GM12878 (cell line): ENCODE measurements around the gene F2RL3. TPM values are rescaled to one million over a fixed set of nuclear protein-coding genes. Genes with fewer than 3 reads are reported as not detected.
A peak's percentile ranks its signal among the peaks of the same experiment; 100 is the strongest.

Experiments
- ATAC-seq: fragments of 200-7000 bp; cut with Tn5 transposase; 3 replicates; pipeline ENCODE4 v1.9.1; 2020; ENCODE audit warnings: mild to moderate bottlenecking, moderate library complexity
- BruUV-seq: library from RNA; stranded (reverse); fragments of 400-500 nt; replicated peaks from 2 replicates; lab custom pipeline; 2021; lab: Mats Ljungman, UMichigan
- CTCF ChIA-PET: fragments of 300-600 bp; sonication (Branson Sonifier 250); formaldehyde crosslinking; extraction: SDS; loops from one replicate; lab custom pipeline; 2021; ENCODE audit warnings: inconsistent platforms; lab: Yijun Ruan, JAX
- POLR2A ChIA-PET: fragments of 350-600 bp; formaldehyde crosslinking; extraction: SDS; loops from one replicate; lab custom pipeline; 2021; ENCODE audit warnings: inconsistent platforms; lab: Charles Lee
- RAD21 ChIA-PET: fragments of 300-600 bp; sonication (Branson Sonifier 250); formaldehyde crosslinking; loops from one replicate; lab custom pipeline; 2023; ENCODE audit warnings: antibody characterized with exemption; ENCODE audit not compliant: unreplicated experiment; lab: Charles Lee
- SMC1A ChIA-PET: fragments of 300-600 bp; sonication (Branson Sonifier 250); formaldehyde crosslinking; loops from one replicate; lab custom pipeline; 2023; ENCODE audit not compliant: unreplicated experiment, uncharacterized antibody; lab: Charles Lee
- DNase-seq: peaks from one replicate; pipeline ENCODE4 v3.0.0-alpha.2; 2011; ENCODE audit warnings: low read depth, low spot score
- FAIRE-seq: peaks from 3 replicates; lab custom pipeline; 2011; peaks lifted over from hg19 to GRCh38; lab: Jason Lieb, UNC
- H2AFZ ChIP-seq: 2 replicates; pipeline ENCODE4 v1.6.0; 2011; ENCODE audit warnings: low read depth, low read length, control low read depth; ENCODE audit not compliant: control insufficient read depth
- H3K27ac ChIP-seq: 2 replicates; pipeline ENCODE4 v1.5.1; 2011; ENCODE audit warnings: control low read depth; ENCODE audit not compliant: control insufficient read depth, insufficient read depth
- H3K27me3 ChIP-seq, 2 experiments: replicated peaks in 1 of 2; 2 replicates each; pipeline versions ENCODE4 v1.6.0 to v1.6.1; 2011; ENCODE audit warnings: low read length in 1 of 2; ENCODE audit not compliant: control insufficient read depth in 2 of 2, insufficient read depth in 2 of 2
- H3K36me3 ChIP-seq, 2 experiments: 2 replicates each; pipeline ENCODE4 v1.5.1; 2011; ENCODE audit warnings: low read length in 1 of 2; ENCODE audit not compliant: control insufficient read depth in 2 of 2, insufficient read depth in 2 of 2
- H3K4me1 ChIP-seq: 2 replicates; pipeline ENCODE4 v1.6.1; 2011; ENCODE audit warnings: mild to moderate bottlenecking, low read length, moderate library complexity, mixed read lengths; ENCODE audit not compliant: control insufficient read depth, insufficient read depth
- H3K4me2 ChIP-seq: 2 replicates; pipeline ENCODE4 v1.6.0; 2011; ENCODE audit warnings: control low read depth; ENCODE audit not compliant: control insufficient read depth, insufficient read depth
- H3K4me3 ChIP-seq: fragments of 200-600 bp; sonication (generic); 2 replicates; pipeline ENCODE4 v1.5.1; 2016
- H3K79me2 ChIP-seq: 2 replicates; pipeline ENCODE4 v1.6.0; 2011; ENCODE audit warnings: low read length; ENCODE audit not compliant: control insufficient read depth, insufficient read depth
- H3K9ac ChIP-seq: 2 replicates; pipeline ENCODE4 v1.8.0; 2011; ENCODE audit warnings: low read length, control low read depth, mixed read lengths; ENCODE audit not compliant: control insufficient read depth, insufficient read depth
- H3K9me3 ChIP-seq: replicated peaks from 3 replicates; pipeline ENCODE4 v1.5.1; 2011; ENCODE audit warnings: mild to moderate bottlenecking, low read length; ENCODE audit not compliant: control insufficient read depth, insufficient read depth
- H4K20me1 ChIP-seq: 2 replicates; pipeline ENCODE4 v1.6.0; 2011; ENCODE audit not compliant: control insufficient read depth, insufficient read depth
- CBX5 ChIP-seq: sonication (generic); IDR thresholded peaks from 2 replicates; pipeline ENCODE4 v1.6.1; 2016; ENCODE audit warnings: low read depth, moderate library complexity, mild to moderate bottlenecking, inconsistent platforms
- DPF2 ChIP-seq: fragments of 450-650 bp; IDR thresholded peaks from 2 replicates; pipeline ENCODE4 v1.6.1; 2017; ENCODE audit warnings: mild to moderate bottlenecking
- FOXM1 ChIP-seq: IDR thresholded peaks from 2 replicates; pipeline ENCODE4 v1.6.1; 2012; ENCODE audit warnings: low read depth, mild to moderate bottlenecking, inconsistent platforms, low read length, moderate library complexity
- IKZF2 ChIP-seq, 2 experiments: fragments of 450-650 bp; IDR thresholded peaks; 2 replicates each; pipeline ENCODE4 v1.6.1; 2017; ENCODE audit warnings: mild to moderate bottlenecking in 2 of 2, moderate library complexity in 2 of 2
- JUND ChIP-seq: IDR thresholded peaks from 2 replicates; pipeline ENCODE4 v1.6.1; 2012; ENCODE audit warnings: low read depth, mild to moderate bottlenecking, low read length, improper control_type of control experiment, moderate library complexity
- KLF5 ChIP-seq: fragments of 450-650 bp; IDR thresholded peaks from 2 replicates; pipeline ENCODE4 v1.6.1; 2014; ENCODE audit warnings: mild to moderate bottlenecking; ENCODE audit not compliant: partially characterized antibody
- NFYA ChIP-seq: IDR thresholded peaks from 2 replicates; pipeline ENCODE4 v1.6.1; 2011; ENCODE audit warnings: low read depth, mild to moderate bottlenecking, low read length, improper control_type of control experiment, borderline replicate concordance
- PAX8 ChIP-seq: fragments of 450-650 bp; IDR thresholded peaks from 2 replicates; pipeline ENCODE4 v1.6.1; 2017; ENCODE audit warnings: mild to moderate bottlenecking, moderate library complexity
- RAD51 ChIP-seq: fragments of 450-650 bp; IDR thresholded peaks from 2 replicates; pipeline ENCODE4 v1.6.1; 2016; ENCODE audit warnings: moderate library complexity, mild to moderate bottlenecking, inconsistent platforms
- RB1 ChIP-seq: fragments of 450-650 bp; formaldehyde crosslinking; IDR thresholded peaks from 2 replicates; pipeline ENCODE4 v1.6.1; 2017; ENCODE audit warnings: mild to moderate bottlenecking, borderline replicate concordance
- RFX5 ChIP-seq: IDR thresholded peaks from 2 replicates; pipeline ENCODE4 v1.6.1; 2011; ENCODE audit warnings: low read depth, low read length, improper control_type of control experiment
- SMAD1 ChIP-seq: fragments of 450-650 bp; IDR thresholded peaks from 2 replicates; pipeline ENCODE4 v1.6.1; 2018; ENCODE audit warnings: mild to moderate bottlenecking, low read depth; ENCODE audit not compliant: partially characterized antibody
- TCF12 ChIP-seq: IDR thresholded peaks from 2 replicates; pipeline ENCODE4 v1.6.1; 2011; ENCODE audit warnings: low read depth, mild to moderate bottlenecking, low read length
- ZBED1 ChIP-seq: IDR thresholded peaks from 2 replicates; pipeline ENCODE4 v1.6.1; 2016; ENCODE audit warnings: borderline replicate concordance
- ZNF217 ChIP-seq: fragments of 450-650 bp; IDR thresholded peaks from 2 replicates; pipeline ENCODE4 v1.6.1; 2017; ENCODE audit warnings: antibody characterized with exemption, mild to moderate bottlenecking
- ZSCAN29 ChIP-seq: fragments of 450-650 bp; IDR thresholded peaks from 2 replicates; pipeline ENCODE4 v1.6.1; 2017; ENCODE audit warnings: mild to moderate bottlenecking, moderate library complexity
- WGBS: methylation state at CpG from one replicate; pipeline ENCODE4 v1.1.6; 2016; ENCODE audit warnings: low lambda C conversion rate; ENCODE audit not compliant: insufficient replicate concordance, insufficient coverage; ENCODE audit errors: missing lambda C conversion rate; 5-methylcytosine and 5-hydroxymethylcytosine counted together
- in situ Hi-C: fragments of 300-500 bp; cut with MboI; formaldehyde crosslinking; loops from 9 replicates; pipeline ENCODE4 v1.14.3; 2018; ENCODE audit warnings: mixed read lengths
- intact Hi-C: fragments of 100-400 bp; cut with micrococcal nuclease; formaldehyde crosslinking; loops from one replicate; pipeline ENCODE4 v1.14.2; 2022; ENCODE audit not compliant: unreplicated experiment
- polyA plus RNA-seq, 11 experiments: library from polyadenylated mRNA; depleted of rRNA in 4 of 11; unstranded in 6 of 11; stranded (reverse) in 5 of 11; fragments of >200 nt; fragmentation: Nextera tagmentation in 4 of 11; fragmentation: Illumina TruSeq in 1 of 11; extraction: Ambion mirVana in 4 of 11; extraction: Trizol in 1 of 11; gene quantifications; 1 replicate in 1 of 11; 2 replicates in 10 of 11; pipeline versions ENCODE4 v1.2.1 to v1.2.3, GENCODE V29; 2011 to 2016; ENCODE audit warnings: inconsistent platforms in 2 of 11, missing spikeins in 2 of 11, low read depth in 1 of 11
- total RNA-seq, 4 experiments: library from RNA; depleted of rRNA in 3 of 4; stranded (reverse); fragments of >200 nt in 3 of 4; fragmentation: Illumina TruSeq in 1 of 4; extraction: Trizol in 1 of 4; gene quantifications; 2 replicates each; pipeline versions ENCODE4 v1.2.1 to v1.2.3, GENCODE V29; 2013 to 2021
- TF ChIP-seq, protein P1 (sequence below): fragments of 150-350 bp; IDR thresholded peaks from 2 replicates; pipeline ENCODE4 v1.6.1; 2014; ENCODE audit warnings: mild to moderate bottlenecking, low read depth, low read length
- TF ChIP-seq, protein P2 (sequence below): IDR thresholded peaks from 2 replicates; pipeline ENCODE4 v1.6.1; 2012; ENCODE audit warnings: mild to moderate bottlenecking, low read depth, low read length
- TF ChIP-seq, protein P3 (sequence below): IDR thresholded peaks from 2 replicates; pipeline ENCODE4 v1.6.1; 2011; ENCODE audit warnings: borderline replicate concordance, low read depth, mild to moderate bottlenecking, moderate library complexity, low read length; ENCODE audit not compliant: insufficient read depth, poor library complexity, severe bottlenecking

F2RL3 gene
- total and polyA plus RNA-seq, 10 of the 15 experiments (the other 5 are each of a cell fraction or from before 2014, with no cell fraction given): 0.01 to 1.2 (median 0.29) TPM

- Histone ChIP-seq H3K9ac (no peak overlapping the region), H3K9me3 (peaks cover 16% of the 10 kb centered on the region; the same call in 2 of the 3 replicates), H3K4me1 (peaks cover 14% of the 10 kb centered on the region), H3K79me2 (no peaks in the 10 kb centered on the region), H3K27ac (no peak overlapping the region), H2AFZ (no peak overlapping the region), H3K36me3 (peaks cover 3 to 9% of the 10 kb centered on the region in 2 experiments), H3K27me3 (no peaks in the 10 kb centered on the region), H4K20me1 (no peaks in the 10 kb centered on the region), H3K4me3 (no peak overlapping the region), H3K4me2 (0 out of 2 replicates have a peak overlapping the region, but pooled peaks have one; percentile 9)
- WGBS: 31% methylated on average over 3 of the region's 3 CpGs
- peak; percentile 30 for ATAC-seq
- in situ Hi-C loops: no loop called here
- RAD21 ChIA-PET: no interaction called here
- POLR2A ChIA-PET: no interaction called here
- intact Hi-C loops: no loop called here
- CTCF ChIA-PET: no interaction called here
- no peak for DNase-seq
- no TSS peak for BruUV-seq
- SMC1A ChIA-PET: no interaction called here
- FAIRE-seq: no peak
- no peak for TF ChIP-seq ZSCAN29
- no peak for TF ChIP-seq TCF12
- TF ChIP-seq RAD51: no peak
- TF ChIP-seq, protein P1, sequence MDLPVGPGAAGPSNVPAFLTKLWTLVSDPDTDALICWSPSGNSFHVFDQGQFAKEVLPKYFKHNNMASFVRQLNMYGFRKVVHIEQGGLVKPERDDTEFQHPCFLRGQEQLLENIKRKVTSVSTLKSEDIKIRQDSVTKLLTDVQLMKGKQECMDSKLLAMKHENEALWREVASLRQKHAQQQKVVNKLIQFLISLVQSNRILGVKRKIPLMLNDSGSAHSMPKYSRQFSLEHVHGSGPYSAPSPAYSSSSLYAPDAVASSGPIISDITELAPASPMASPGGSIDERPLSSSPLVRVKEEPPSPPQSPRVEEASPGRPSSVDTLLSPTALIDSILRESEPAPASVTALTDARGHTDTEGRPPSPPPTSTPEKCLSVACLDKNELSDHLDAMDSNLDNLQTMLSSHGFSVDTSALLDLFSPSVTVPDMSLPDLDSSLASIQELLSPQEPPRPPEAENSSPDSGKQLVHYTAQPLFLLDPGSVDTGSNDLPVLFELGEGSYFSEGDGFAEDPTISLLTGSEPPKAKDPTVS: no peak
- no peak for TF ChIP-seq SMAD1
- TF ChIP-seq, protein P2, sequence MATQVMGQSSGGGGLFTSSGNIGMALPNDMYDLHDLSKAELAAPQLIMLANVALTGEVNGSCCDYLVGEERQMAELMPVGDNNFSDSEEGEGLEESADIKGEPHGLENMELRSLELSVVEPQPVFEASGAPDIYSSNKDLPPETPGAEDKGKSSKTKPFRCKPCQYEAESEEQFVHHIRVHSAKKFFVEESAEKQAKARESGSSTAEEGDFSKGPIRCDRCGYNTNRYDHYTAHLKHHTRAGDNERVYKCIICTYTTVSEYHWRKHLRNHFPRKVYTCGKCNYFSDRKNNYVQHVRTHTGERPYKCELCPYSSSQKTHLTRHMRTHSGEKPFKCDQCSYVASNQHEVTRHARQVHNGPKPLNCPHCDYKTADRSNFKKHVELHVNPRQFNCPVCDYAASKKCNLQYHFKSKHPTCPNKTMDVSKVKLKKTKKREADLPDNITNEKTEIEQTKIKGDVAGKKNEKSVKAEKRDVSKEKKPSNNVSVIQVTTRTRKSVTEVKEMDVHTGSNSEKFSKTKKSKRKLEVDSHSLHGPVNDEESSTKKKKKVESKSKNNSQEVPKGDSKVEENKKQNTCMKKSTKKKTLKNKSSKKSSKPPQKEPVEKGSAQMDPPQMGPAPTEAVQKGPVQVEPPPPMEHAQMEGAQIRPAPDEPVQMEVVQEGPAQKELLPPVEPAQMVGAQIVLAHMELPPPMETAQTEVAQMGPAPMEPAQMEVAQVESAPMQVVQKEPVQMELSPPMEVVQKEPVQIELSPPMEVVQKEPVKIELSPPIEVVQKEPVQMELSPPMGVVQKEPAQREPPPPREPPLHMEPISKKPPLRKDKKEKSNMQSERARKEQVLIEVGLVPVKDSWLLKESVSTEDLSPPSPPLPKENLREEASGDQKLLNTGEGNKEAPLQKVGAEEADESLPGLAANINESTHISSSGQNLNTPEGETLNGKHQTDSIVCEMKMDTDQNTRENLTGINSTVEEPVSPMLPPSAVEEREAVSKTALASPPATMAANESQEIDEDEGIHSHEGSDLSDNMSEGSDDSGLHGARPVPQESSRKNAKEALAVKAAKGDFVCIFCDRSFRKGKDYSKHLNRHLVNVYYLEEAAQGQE: no peak
- TF ChIP-seq DPF2: no peak
- TF ChIP-seq ZBED1: no peak
- TF ChIP-seq RFX5: no peak
- TF ChIP-seq NFYA: no peak
- no peak for TF ChIP-seq IKZF2 (IDR thresholded peaks at IDR 0.05)
- TF ChIP-seq PAX8: no peak
- TF ChIP-seq KLF5: no peak
- TF ChIP-seq JUND: no peak
- TF ChIP-seq, protein P3, sequence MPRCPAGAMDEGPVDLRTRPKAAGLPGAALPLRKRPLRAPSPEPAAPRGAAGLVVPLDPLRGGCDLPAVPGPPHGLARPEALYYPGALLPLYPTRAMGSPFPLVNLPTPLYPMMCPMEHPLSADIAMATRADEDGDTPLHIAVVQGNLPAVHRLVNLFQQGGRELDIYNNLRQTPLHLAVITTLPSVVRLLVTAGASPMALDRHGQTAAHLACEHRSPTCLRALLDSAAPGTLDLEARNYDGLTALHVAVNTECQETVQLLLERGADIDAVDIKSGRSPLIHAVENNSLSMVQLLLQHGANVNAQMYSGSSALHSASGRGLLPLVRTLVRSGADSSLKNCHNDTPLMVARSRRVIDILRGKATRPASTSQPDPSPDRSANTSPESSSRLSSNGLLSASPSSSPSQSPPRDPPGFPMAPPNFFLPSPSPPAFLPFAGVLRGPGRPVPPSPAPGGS: no peak
- TF ChIP-seq FOXM1: no peak
- TF ChIP-seq CBX5: no peak
- no peak for TF ChIP-seq ZNF217
- TF ChIP-seq RB1: no peak
These were observed 5.3 kb upstream of the F2RL3 start for GRCh38 chr19:16883522-16883921.
